ENCODE data around the gene OR2V2. TPM values are rescaled to one million over a fixed set of nuclear protein-coding genes. Genes with fewer than 3 reads are reported as not detected.

OR2V2 gene
- total RNA-seq, 1 experiment from 2014 or later = not detected

DNA sequence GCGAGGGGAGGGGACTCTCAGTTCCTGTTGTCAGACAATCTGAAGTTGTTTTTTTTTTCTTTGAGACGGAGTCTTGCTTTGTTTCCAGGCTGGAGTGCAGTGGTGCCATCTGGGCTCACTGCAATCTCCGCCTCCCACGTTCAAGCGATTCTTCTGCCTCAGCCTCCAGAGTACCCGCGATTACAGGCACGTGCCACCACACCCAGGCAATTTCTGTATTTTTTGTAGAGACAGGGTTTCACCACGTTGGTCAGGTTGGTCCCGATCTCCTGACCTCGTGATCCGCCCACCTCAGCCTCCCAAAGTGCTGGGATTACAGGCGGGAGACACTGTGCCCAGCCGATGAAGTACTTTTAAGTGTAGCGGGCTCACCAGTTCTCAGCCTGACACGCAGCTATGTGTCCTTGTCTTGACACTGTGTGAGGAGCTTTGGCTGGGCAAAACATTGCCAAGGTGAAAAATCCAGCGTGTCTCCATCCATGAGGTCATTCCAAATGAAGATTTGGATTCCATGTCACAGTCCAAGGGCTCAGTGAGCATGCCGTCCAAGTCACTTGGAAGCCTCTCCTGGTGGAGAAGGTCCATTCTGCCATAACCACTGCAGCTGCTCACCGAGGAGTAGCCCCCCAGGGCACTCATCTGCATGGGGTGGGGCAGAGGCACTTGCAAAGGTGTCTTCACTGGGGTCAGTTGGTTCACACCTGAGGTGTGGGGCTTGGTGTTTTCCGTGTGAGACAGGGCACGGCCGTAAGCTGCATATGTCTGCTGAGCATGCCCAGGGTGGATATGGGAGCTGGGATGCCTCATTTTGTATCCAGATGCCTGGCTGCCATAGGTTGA lies 48.4 kb upstream of the OR2V2 start:
- no peaks in the 10 kb centered on the region for H3K79me2 ChIP-seq (ENCODE audit: insufficient read depth, low read length)
- no peaks in the 10 kb centered on the region; the same call in 1 of the 2 replicates for H3K4me1 ChIP-seq (ENCODE audit: insufficient read depth, low read length)
- WGBS (ENCODE audit: extremely low coverage, insufficient read length, low lambda C conversion rate) = no CpG with 5 or more reads among the region's 22 CpGs
- no peak overlapping the region for H3K27ac ChIP-seq (ENCODE audit: insufficient read length, low read depth, low read length)
- H3K23me2 ChIP-seq (ENCODE audit: insufficient read length, low read depth, low read length, poor library complexity, severe bottlenecking) = peaks cover 4% of the 10 kb centered on the region
- no peak overlapping the region for H2BK120ac ChIP-seq (ENCODE audit: low read depth, low read length, poor library complexity, severe bottlenecking)
- no peak overlapping the region for H3K18ac ChIP-seq (ENCODE audit: insufficient read length, low read depth, low read length)
- H4K8ac ChIP-seq (replicated peaks; ENCODE audit: insufficient read length, low read depth, low read length) = no peak overlapping the region
- Mint-ChIP-seq H3K9me3 (peaks cover 0 to 4% of the 10 kb centered on the region in 2 experiments; a peak in 4 of 5 replicates), H3K4me1 (peaks cover 3 to 6% of the 10 kb centered on the region in 2 experiments), H3K4me3 (peak overlapping the region; percentile 50 to 83), H3K36me3 (ENCODE audit: insufficient read depth in 1 of 3, low read depth in 3 of 3) (0 out of 7 replicates have a peak, but pooled peaks cover 0 to 1% (median 0%) of the 10 kb centered on the region in 3 experiments), H3K27ac (no peak overlapping the region), H3K27me3 (ENCODE audit: low read depth) (peaks cover 28% of the 10 kb centered on the region)
- no peak overlapping the region for H3T11ph ChIP-seq (ENCODE audit: low read length)
- H2BK20ac ChIP-seq (ENCODE audit: low read depth, low read length, poor library complexity, severe bottlenecking) = no peak overlapping the region
- H2AK5ac ChIP-seq (ENCODE audit: insufficient read length, low read length) = no peak overlapping the region
- no peak overlapping the region for H3K9ac ChIP-seq (ENCODE audit: extremely low read depth, insufficient read length, low read length)
- TF ChIP-seq, protein P1, sequence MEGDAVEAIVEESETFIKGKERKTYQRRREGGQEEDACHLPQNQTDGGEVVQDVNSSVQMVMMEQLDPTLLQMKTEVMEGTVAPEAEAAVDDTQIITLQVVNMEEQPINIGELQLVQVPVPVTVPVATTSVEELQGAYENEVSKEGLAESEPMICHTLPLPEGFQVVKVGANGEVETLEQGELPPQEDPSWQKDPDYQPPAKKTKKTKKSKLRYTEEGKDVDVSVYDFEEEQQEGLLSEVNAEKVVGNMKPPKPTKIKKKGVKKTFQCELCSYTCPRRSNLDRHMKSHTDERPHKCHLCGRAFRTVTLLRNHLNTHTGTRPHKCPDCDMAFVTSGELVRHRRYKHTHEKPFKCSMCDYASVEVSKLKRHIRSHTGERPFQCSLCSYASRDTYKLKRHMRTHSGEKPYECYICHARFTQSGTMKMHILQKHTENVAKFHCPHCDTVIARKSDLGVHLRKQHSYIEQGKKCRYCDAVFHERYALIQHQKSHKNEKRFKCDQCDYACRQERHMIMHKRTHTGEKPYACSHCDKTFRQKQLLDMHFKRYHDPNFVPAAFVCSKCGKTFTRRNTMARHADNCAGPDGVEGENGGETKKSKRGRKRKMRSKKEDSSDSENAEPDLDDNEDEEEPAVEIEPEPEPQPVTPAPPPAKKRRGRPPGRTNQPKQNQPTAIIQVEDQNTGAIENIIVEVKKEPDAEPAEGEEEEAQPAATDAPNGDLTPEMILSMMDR (conservative IDR thresholded peaks at IDR 0.05) = no peak
- no peaks in the 10 kb centered on the region for H4K20me1 ChIP-seq (ENCODE audit: control insufficient read depth, insufficient read depth, insufficient read length)
- no peak overlapping the region for H4K91ac ChIP-seq (ENCODE audit: insufficient read length, low read depth, low read length)
- H3K4ac ChIP-seq (ENCODE audit: low read depth, low read length) = no peak overlapping the region
- H3K23ac ChIP-seq (ENCODE audit: insufficient read length, low read depth, low read length) = no peak overlapping the region
- no peak overlapping the region for H2BK5ac ChIP-seq (ENCODE audit: insufficient read length, low read length)
- peaks cover 18% of the 10 kb centered on the region for H3K27me3 ChIP-seq (ENCODE audit: insufficient read depth, low read length)
- no peaks in the 10 kb centered on the region for H3K9me3 ChIP-seq (ENCODE audit: control insufficient read depth, low read depth, low read length)
- H4K5ac ChIP-seq (ENCODE audit: insufficient read length, low read depth, low read length) = no peak overlapping the region
- H2AFZ ChIP-seq (ENCODE audit: low read length) = no peak overlapping the region
- H3K79me1 ChIP-seq (ENCODE audit: insufficient read depth, low read depth, low read length, poor library complexity, severe bottlenecking) = no peaks in the 10 kb centered on the region
- H3K4me2 ChIP-seq (ENCODE audit: insufficient read depth, insufficient read length, low read length) = no peak overlapping the region
- H3K14ac ChIP-seq (ENCODE audit: insufficient read depth, low read length) = no peak overlapping the region
- no peak overlapping the region for H3K56ac ChIP-seq (ENCODE audit: insufficient read length, low read depth, low read length)
- H2BK15ac ChIP-seq (ENCODE audit: low read depth, low read length) = no peak overlapping the region
- peak; percentile 52 for DNase-seq
- H2BK12ac ChIP-seq (ENCODE audit: insufficient read length, low read depth, low read length) = no peak overlapping the region

Data from H9 (cell line).